DND-41 (cell line): Measurements from ENCODE around the gene BPIFB6.
"Not testable (repeated sequence)": the region's sequence is repeated elsewhere in the genome, so short reads cannot be mapped to it uniquely, and the experiment has no call there.

Experiments used
- ATAC-seq: fragments of 200-7000 bp; cut with Tn5 transposase; 3 replicates; pipeline ENCODE4 v1.9.1; 2021; ENCODE audit warnings: low read depth; ENCODE audit not compliant: insufficient read depth
- DNase-seq: peaks from one replicate; pipeline ENCODE4 v3.0.0-alpha.2; 2020
- H2AFZ ChIP-seq: 2 replicates; pipeline ENCODE4 v1.6.0; 2012; ENCODE audit warnings: low read depth, low read length
- H3K27ac ChIP-seq: 2 replicates; pipeline ENCODE4 v1.5.1; 2012; ENCODE audit warnings: low read length, inconsistent platforms
- H3K27me3 ChIP-seq: fragments of 200-600 bp; sonication (generic); 2 replicates; pipeline ENCODE4 v1.6.0; 2012; ENCODE audit warnings: low read length, mild to moderate bottlenecking, inconsistent platforms; ENCODE audit not compliant: insufficient read depth, poor library complexity
- H3K36me3 ChIP-seq: 2 replicates; pipeline ENCODE4 v1.5.1; 2012; ENCODE audit warnings: low read length, inconsistent platforms; ENCODE audit not compliant: insufficient read depth
- H3K4me1 ChIP-seq: 2 replicates; pipeline ENCODE4 v1.5.1; 2012; ENCODE audit warnings: mild to moderate bottlenecking, low read length; ENCODE audit not compliant: insufficient read depth
- H3K4me2 ChIP-seq: 2 replicates; pipeline ENCODE4 v1.6.0; 2012; ENCODE audit warnings: mild to moderate bottlenecking, moderate library complexity, low read length, inconsistent platforms; ENCODE audit not compliant: insufficient read depth
- H3K4me3 ChIP-seq, 2 experiments: fragments of 200-600 bp in 1 of 2; shearing (Covaris generic) in 1 of 2; 2 replicates each; pipeline ENCODE4 v1.5.1; 2012 to 2016; ENCODE audit warnings: inconsistent platforms in 2 of 2, low read length in 2 of 2, mild to moderate bottlenecking in 2 of 2, low read depth in 1 of 2, moderate library complexity in 1 of 2
- H3K79me2 ChIP-seq: 2 replicates; pipeline ENCODE4 v1.6.0; 2012; ENCODE audit warnings: low read length, inconsistent platforms; ENCODE audit not compliant: insufficient read depth
- H3K9ac ChIP-seq: 2 replicates; pipeline ENCODE4 v1.6.0; 2012; ENCODE audit warnings: low read depth, mild to moderate bottlenecking, inconsistent platforms, low read length, moderate library complexity
- H3K9me3 ChIP-seq: 2 replicates; pipeline ENCODE4 v1.5.1; 2012; ENCODE audit warnings: low read length, moderate library complexity, mild to moderate bottlenecking, inconsistent platforms; ENCODE audit not compliant: insufficient read depth, severe bottlenecking
- H4K20me1 ChIP-seq: 2 replicates; pipeline ENCODE4 v1.6.0; 2012; ENCODE audit warnings: low read length; ENCODE audit not compliant: insufficient read depth
- CTCF ChIP-seq: IDR thresholded peaks from 2 replicates; pipeline ENCODE4 v1.5.1; 2012; ENCODE audit warnings: borderline replicate concordance, low read length, moderate library complexity, mild to moderate bottlenecking; ENCODE audit not compliant: poor library complexity, severe bottlenecking; ENCODE audit errors: extremely low read depth
- EZH2 ChIP-seq: IDR thresholded peaks from 3 replicates; pipeline ENCODE4 v1.6.1; 2012; ENCODE audit warnings: borderline replicate concordance, low read depth, mild to moderate bottlenecking, moderate library complexity, low read length, inconsistent platforms; ENCODE audit not compliant: severe bottlenecking

The BPIFB6 gene

GRCh38 chr20:33042983-33043730, 11.7 kb downstream of the BPIFB6 start:
- TF ChIP-seq CTCF, result no peak
- no peak overlapping the region for H3K9ac ChIP-seq
- ATAC-seq (no peak), DNase-seq (no peak)
- H2AFZ ChIP-seq, result no peak overlapping the region
- H3K36me3 ChIP-seq, result no peaks in the 10 kb centered on the region
- no peak overlapping the region for H3K4me3 ChIP-seq
- H3K79me2 ChIP-seq, result no peaks in the 10 kb centered on the region
- no peaks in the 10 kb centered on the region for H4K20me1 ChIP-seq
- H3K9me3 ChIP-seq, result peaks cover 6% of the 10 kb centered on the region
- H3K4me2 ChIP-seq, result no peak overlapping the region
- H3K27ac ChIP-seq, result no peak overlapping the region
- H3K27me3 ChIP-seq, result no peaks in the 10 kb centered on the region
- H3K4me1 ChIP-seq, result no peaks in the 10 kb centered on the region

GRCh38 chr20:33043731-33044181, 12.3 kb downstream of the BPIFB6 start:
- Histone ChIP-seq H3K9ac (no peak overlapping the region), H3K4me3 (no peak overlapping the region), H3K4me2 (no peak overlapping the region), H3K27ac (no peak overlapping the region), H2AFZ (no peak overlapping the region), H3K9me3 (peaks cover 6% of the 10 kb centered on the region), H4K20me1 (no peaks in the 10 kb centered on the region), H3K27me3 (no peaks in the 10 kb centered on the region), H3K4me1 (no peaks in the 10 kb centered on the region), H3K36me3 (no peaks in the 10 kb centered on the region), H3K79me2 (no peaks in the 10 kb centered on the region)
- TF ChIP-seq EZH2, result no peak
- TF ChIP-seq CTCF, result no peak
- ATAC-seq, result no peak
- DNase-seq, result no peak

GRCh38 chr20:33045129-33045721, 13.8 kb downstream of the BPIFB6 start:
- H3K27me3 ChIP-seq, H3K9ac ChIP-seq, H3K9me3 ChIP-seq, H3K4me1 ChIP-seq, H3K36me3 ChIP-seq, H2AFZ ChIP-seq, H3K4me2 ChIP-seq, ATAC-seq, H3K4me3 ChIP-seq, H3K79me2 ChIP-seq, H4K20me1 ChIP-seq, H3K27ac ChIP-seq: not testable (repeated sequence)
- peak; percentile 26 for DNase-seq

- H3K79me2 ChIP-seq, result no peaks in the 10 kb centered on the region
- H3K4me3 ChIP-seq, result no peak overlapping the region
- no peaks in the 10 kb centered on the region for H3K36me3 ChIP-seq
- ATAC-seq, result no peak
- TF ChIP-seq CTCF (no peak), EZH2 (no peak)
- H3K27me3 ChIP-seq, result no peaks in the 10 kb centered on the region
- no peak overlapping the region for H2AFZ ChIP-seq
- H3K27ac ChIP-seq, result no peak overlapping the region
- no peaks in the 10 kb centered on the region for H4K20me1 ChIP-seq
- no peak overlapping the region for H3K4me2 ChIP-seq
- no peak for DNase-seq
- H3K4me1 ChIP-seq, result no peaks in the 10 kb centered on the region
- peaks cover 6% of the 10 kb centered on the region for H3K9me3 ChIP-seq
- H3K9ac ChIP-seq, result no peak overlapping the region
Observed at GRCh38 chr20:33046412-33046811, 15.0 kb downstream of the BPIFB6 start.
